Measurements from ENCODE around the gene VILL.
"Not testable (repeated sequence)": the region's sequence is repeated elsewhere in the genome, so short reads cannot be mapped to it uniquely, and the experiment has no call there.

Gene VILL

DNA sequence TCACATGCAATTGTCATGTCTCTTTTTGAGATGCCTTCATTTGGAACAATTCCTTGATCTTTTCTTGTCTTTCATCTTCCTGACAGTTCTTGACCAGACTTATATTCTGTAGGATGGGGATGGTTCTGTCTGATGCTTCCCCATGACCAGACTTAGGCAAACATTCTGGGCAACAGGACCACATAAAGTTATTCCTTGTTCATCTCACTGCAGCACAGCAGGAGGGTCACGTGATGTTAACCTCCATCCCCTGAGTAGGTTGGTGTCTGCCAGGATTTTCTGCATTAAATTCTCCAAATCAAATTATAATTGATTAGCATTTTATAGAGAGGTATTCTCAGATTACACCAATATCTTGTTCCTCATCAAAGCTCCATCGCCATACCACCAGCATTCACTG, 56.2 kb downstream of the VILL start:
- Histone ChIP-seq H3K9me3 (ENCODE audit: control insufficient read depth, low read length) (no peaks in the 10 kb centered on the region), H3K36me3 (ENCODE audit: control insufficient read depth, insufficient read depth, low read length) (peaks cover 3% of the 10 kb centered on the region), H3K4me1 (ENCODE audit: control insufficient read depth, insufficient read depth, low read length, poor library complexity, severe bottlenecking) (no peaks in the 10 kb centered on the region), H3K27ac (ENCODE audit: insufficient read depth, low read length, poor library complexity, severe bottlenecking) (no peak overlapping the region), H3K4me3 (ENCODE audit: insufficient read depth, low read depth, low read length, poor library complexity, severe bottlenecking) (no peak overlapping the region), H3K27me3 (replicated peaks; ENCODE audit: control insufficient read depth, insufficient read depth, low read length, poor library complexity, severe bottlenecking) (no peaks in the 10 kb centered on the region)
- no peak for DNase-seq

DNA sequence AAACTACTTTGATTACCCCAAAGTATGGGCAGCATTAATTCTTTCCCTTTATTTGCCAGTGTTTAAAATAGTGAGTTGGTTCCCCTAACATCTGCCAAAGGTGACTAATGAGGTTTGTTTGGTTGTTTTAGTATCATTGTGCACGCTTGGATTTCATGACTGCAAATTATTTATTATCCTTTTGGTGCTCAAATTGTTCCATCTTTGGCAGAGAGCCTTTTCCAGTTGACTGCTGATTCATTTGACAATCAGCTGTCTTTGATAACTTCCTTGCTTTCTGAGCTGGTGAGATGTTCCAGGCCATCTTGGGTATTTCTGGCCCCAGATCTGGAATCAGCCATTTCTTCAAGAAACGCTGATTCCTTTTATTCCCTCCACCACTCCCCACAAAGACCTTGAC, 57.3 kb downstream of the VILL start:
- H3K27me3 ChIP-seq (replicated peaks; ENCODE audit: control insufficient read depth, insufficient read depth, low read length, poor library complexity, severe bottlenecking): no peaks in the 10 kb centered on the region
- no peak for DNase-seq
- no peaks in the 10 kb centered on the region for H3K9me3 ChIP-seq (ENCODE audit: control insufficient read depth, low read length)
- peaks cover 3% of the 10 kb centered on the region for H3K36me3 ChIP-seq (ENCODE audit: control insufficient read depth, insufficient read depth, low read length)
- H3K4me3 ChIP-seq (ENCODE audit: insufficient read depth, low read depth, low read length, poor library complexity, severe bottlenecking): no peak overlapping the region
- H3K27ac ChIP-seq (ENCODE audit: insufficient read depth, low read length, poor library complexity, severe bottlenecking): no peak overlapping the region
- H3K4me1 ChIP-seq (ENCODE audit: control insufficient read depth, insufficient read depth, low read length, poor library complexity, severe bottlenecking): no peaks in the 10 kb centered on the region

DNA sequence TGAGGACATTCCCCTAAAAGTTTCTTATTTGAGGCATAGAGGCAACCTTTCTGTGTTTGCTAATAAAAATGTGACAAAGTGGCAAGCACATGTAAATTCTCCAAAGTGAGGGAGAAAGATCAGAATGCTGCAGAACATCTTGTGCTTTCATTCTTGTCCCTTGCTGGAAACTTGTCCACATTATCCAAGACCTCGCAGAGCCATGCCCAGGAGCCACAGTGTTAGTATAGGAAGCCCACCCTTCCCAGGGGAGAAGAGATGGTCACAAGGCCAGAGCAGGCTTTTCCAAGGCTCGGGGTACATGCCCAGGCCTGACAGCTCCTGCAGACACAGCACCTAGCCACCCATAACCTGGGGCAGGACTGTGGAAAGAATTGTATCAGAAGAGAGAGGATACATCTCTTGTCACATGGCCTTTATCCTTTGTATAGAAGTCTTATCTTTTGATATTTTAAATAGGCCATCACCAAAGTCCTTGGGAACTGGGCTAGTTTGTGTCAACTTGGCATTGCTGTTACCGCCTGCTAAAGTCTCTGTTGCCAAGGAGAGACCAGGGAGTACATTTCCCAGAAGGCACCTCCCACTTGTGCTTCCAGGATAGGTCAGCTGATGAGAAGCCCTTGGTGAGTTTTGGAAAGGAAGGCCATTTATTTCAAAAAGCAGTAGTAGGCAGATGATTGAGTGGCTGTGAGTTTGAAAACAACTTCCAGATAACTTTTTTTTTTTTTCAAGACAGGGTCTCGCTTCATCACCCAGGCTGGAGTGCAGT, 59.0 kb downstream of the VILL start:
- Histone ChIP-seq H3K36me3 (ENCODE audit: control insufficient read depth, insufficient read depth, low read length) (peaks cover 3% of the 10 kb centered on the region), H3K9me3 (ENCODE audit: control insufficient read depth, low read length) (no peaks in the 10 kb centered on the region), H3K4me3 (ENCODE audit: insufficient read depth, low read depth, low read length, poor library complexity, severe bottlenecking) (no peak overlapping the region), H3K27ac (ENCODE audit: insufficient read depth, low read length, poor library complexity, severe bottlenecking) (no peak overlapping the region), H3K27me3 (replicated peaks; ENCODE audit: control insufficient read depth, insufficient read depth, low read length, poor library complexity, severe bottlenecking) (no peaks in the 10 kb centered on the region), H3K4me1 (ENCODE audit: control insufficient read depth, insufficient read depth, low read length, poor library complexity, severe bottlenecking) (no peaks in the 10 kb centered on the region)
- DNase-seq: no peak

DNA sequence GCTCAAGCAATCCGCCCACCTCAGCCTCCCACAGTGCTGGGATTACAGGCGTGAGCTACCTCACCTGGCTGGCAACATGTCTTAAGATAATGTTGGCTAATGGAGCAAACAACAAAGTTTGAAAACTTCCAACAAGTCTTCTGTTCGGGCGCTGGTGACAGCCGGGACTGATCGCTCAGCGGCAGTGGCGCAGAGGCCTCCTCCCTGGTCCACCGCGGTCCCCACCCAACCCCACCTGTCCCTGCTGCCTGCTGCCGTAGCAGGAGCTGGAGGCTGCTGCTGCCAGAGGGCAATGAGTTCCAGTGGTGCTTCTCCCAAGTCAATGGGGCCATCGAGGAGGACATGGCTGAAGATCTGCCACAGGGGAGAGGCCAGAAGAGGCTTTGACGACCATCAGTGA, 60.5 kb downstream of the VILL start:
- DNase-seq: no peak
- no peak overlapping the region for H3K4me3 ChIP-seq (ENCODE audit: insufficient read depth, low read depth, low read length, poor library complexity, severe bottlenecking)
- H3K36me3 ChIP-seq (ENCODE audit: control insufficient read depth, insufficient read depth, low read length): peaks cover 3% of the 10 kb centered on the region
- H3K4me1 ChIP-seq (ENCODE audit: control insufficient read depth, insufficient read depth, low read length, poor library complexity, severe bottlenecking): no peaks in the 10 kb centered on the region
- no peaks in the 10 kb centered on the region for H3K27me3 ChIP-seq (replicated peaks; ENCODE audit: control insufficient read depth, insufficient read depth, low read length, poor library complexity, severe bottlenecking)
- H3K27ac ChIP-seq (ENCODE audit: insufficient read depth, low read length, poor library complexity, severe bottlenecking): no peak overlapping the region
- no peaks in the 10 kb centered on the region for H3K9me3 ChIP-seq (ENCODE audit: control insufficient read depth, low read length)

DNA sequence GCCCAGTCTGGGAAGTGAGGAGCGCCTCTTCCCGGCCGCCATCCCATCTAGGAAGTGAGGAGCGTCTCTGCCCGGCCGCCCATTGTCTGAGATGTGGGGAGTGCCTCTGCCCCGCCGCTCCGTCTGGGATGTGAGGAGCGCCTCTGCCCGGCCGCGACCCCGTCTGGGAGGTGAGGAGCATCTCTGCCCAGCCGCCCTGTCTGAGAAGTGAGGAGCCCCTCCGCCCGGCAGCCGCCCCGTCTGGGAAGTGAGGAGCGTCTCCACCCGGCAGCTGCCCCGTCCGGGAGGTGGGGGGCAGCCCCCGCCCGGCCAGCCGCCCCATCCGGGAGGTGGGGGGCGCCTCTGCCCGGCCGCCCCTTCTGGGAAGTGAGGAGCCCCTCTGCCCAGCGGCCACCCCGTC, 62.7 kb downstream of the VILL start:
- H3K4me3 ChIP-seq (ENCODE audit: insufficient read depth, low read depth, low read length, poor library complexity, severe bottlenecking); H3K36me3 ChIP-seq (ENCODE audit: control insufficient read depth, insufficient read depth, low read length); H3K9me3 ChIP-seq (ENCODE audit: control insufficient read depth, low read length); DNase-seq; H3K27ac ChIP-seq (ENCODE audit: insufficient read depth, low read length, poor library complexity, severe bottlenecking); H3K27me3 ChIP-seq (replicated peaks; ENCODE audit: control insufficient read depth, insufficient read depth, low read length, poor library complexity, severe bottlenecking); H3K4me1 ChIP-seq (ENCODE audit: control insufficient read depth, insufficient read depth, low read length, poor library complexity, severe bottlenecking): not testable (repeated sequence)

DNA sequence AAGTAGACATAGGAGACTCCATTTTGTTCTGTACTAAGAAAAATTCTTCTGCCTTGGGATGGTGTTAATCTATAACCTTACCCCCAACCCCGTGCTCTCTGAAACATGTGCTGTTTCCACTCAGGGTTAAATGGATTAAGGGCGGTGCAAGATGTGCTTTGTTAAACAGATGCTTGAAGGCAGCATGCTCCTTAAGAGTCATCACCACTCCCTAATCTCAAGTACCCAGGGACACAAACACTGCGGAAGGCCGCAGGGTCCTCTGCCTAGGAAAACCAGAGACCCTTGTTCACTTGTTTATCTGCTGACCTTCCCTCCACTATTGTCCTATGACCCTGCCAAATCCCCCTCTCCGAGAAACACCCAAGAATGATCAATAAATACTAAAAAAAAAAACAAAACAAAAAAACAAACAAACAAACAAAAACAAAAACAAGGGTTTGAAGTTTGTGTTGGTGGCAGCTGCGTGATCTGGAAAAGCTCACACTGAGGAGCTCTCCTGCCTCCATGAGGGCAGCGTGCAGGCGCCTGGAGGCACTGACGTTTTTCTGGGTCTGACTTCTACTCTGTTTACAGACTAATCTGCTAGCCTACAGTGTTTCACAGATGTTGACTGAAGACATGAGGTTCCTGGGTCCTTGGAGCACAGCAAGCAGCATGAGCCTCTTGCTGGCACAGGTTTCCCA, 63.4 kb downstream of the VILL start:
- not testable (repeated sequence) for H3K9me3 ChIP-seq (ENCODE audit: control insufficient read depth, low read length); H3K36me3 ChIP-seq (ENCODE audit: control insufficient read depth, insufficient read depth, low read length); H3K27ac ChIP-seq (ENCODE audit: insufficient read depth, low read length, poor library complexity, severe bottlenecking); DNase-seq; H3K4me3 ChIP-seq (ENCODE audit: insufficient read depth, low read depth, low read length, poor library complexity, severe bottlenecking); H3K27me3 ChIP-seq (replicated peaks; ENCODE audit: control insufficient read depth, insufficient read depth, low read length, poor library complexity, severe bottlenecking); H3K4me1 ChIP-seq (ENCODE audit: control insufficient read depth, insufficient read depth, low read length, poor library complexity, severe bottlenecking)

DNA sequence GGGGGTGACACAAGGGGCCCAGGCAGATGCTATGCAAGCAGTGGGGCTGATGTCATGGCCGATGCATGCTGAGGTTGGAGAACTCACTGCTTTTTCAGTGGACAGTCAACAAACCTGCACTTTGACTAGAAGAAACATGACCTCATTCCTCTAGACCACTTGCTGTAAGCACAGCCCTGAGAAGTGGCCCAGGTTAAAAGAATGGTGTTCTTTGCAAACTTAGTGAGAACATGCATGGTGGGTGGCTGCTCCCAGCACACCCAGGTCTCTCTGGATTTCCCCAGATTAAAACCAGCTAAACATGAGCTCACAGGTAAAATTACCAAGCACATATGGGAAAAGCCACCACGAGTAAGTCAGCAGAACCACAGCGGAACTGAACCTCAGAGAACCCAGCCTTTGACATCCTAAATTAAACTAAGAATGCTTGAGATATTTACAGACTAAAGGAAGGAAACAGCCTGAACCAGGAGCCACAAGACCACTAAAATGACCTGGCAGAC, 64.0 kb downstream of the VILL start:
- Histone ChIP-seq H3K4me3 (ENCODE audit: insufficient read depth, low read depth, low read length, poor library complexity, severe bottlenecking) (no peak overlapping the region), H3K4me1 (ENCODE audit: control insufficient read depth, insufficient read depth, low read length, poor library complexity, severe bottlenecking) (no peaks in the 10 kb centered on the region), H3K27me3 (replicated peaks; ENCODE audit: control insufficient read depth, insufficient read depth, low read length, poor library complexity, severe bottlenecking) (no peaks in the 10 kb centered on the region), H3K36me3 (ENCODE audit: control insufficient read depth, insufficient read depth, low read length) (peaks cover 3% of the 10 kb centered on the region), H3K9me3 (ENCODE audit: control insufficient read depth, low read length) (no peaks in the 10 kb centered on the region), H3K27ac (ENCODE audit: insufficient read depth, low read length, poor library complexity, severe bottlenecking) (no peak overlapping the region)
- DNase-seq: no peak
